Measurements from ENCODE around the gene KMT2E.
"Not testable (repeated sequence)": the region's sequence is repeated elsewhere in the genome, so short reads cannot be mapped to it uniquely, and the experiment has no call there.

The KMT2E gene

GRCh38 chr7:104983076-104983577 lies 30.9 kb upstream of the KMT2E start:
- DNase-seq (ENCODE audit: low spot score): no peak

- DNase-seq (ENCODE audit: low spot score): peak; percentile 87
These were observed 30.1 kb upstream of the KMT2E start for GRCh38 chr7:104983578-104984539.

GRCh38 chr7:104984585-104985258 lies 29.3 kb upstream of the KMT2E start:
- DNase-seq (ENCODE audit: low spot score): no peak

- DNase-seq (ENCODE audit: low spot score): no peak
These were observed 28.8 kb upstream of the KMT2E start for GRCh38 chr7:104985259-104985617.

GRCh38 chr7:104986628-104987259 lies 27.3 kb upstream of the KMT2E start:
- no peak for DNase-seq (ENCODE audit: low spot score)

- DNase-seq (ENCODE audit: low spot score): not testable (repeated sequence)
These were observed 26.6 kb upstream of the KMT2E start for GRCh38 chr7:104987403-104987802.

GRCh38 chr7:104990983-104991382 lies 23.0 kb upstream of the KMT2E start:
- no peak for DNase-seq (ENCODE audit: low spot score)

GRCh38 chr7:104992306-104992705 lies 21.7 kb upstream of the KMT2E start:
- no peak for DNase-seq (ENCODE audit: low spot score)

GRCh38 chr7:104993217-104993862 lies 20.7 kb upstream of the KMT2E start:
- DNase-seq (ENCODE audit: low spot score): no peak

- DNase-seq (ENCODE audit: low spot score): no peak
These were observed 15.8 kb upstream of the KMT2E start for GRCh38 chr7:104998040-104998752.

- DNase-seq (ENCODE audit: low spot score): no peak
These were observed 13.8 kb upstream of the KMT2E start for GRCh38 chr7:105000200-105000599.

GRCh38 chr7:105000927-105001336 lies 13.1 kb upstream of the KMT2E start:
- DNase-seq (ENCODE audit: low spot score): no peak

GRCh38 chr7:105001652-105002184 lies 12.3 kb upstream of the KMT2E start:
- DNase-seq (ENCODE audit: low spot score): no peak

GRCh38 chr7:105003275-105003674 lies 10.7 kb upstream of the KMT2E start:
- peak; percentile 33 for DNase-seq (ENCODE audit: low spot score)

GRCh38 chr7:105003872-105004510 lies 10.0 kb upstream of the KMT2E start:
- no peak for DNase-seq (ENCODE audit: low spot score)

- not testable (repeated sequence) for DNase-seq (ENCODE audit: low spot score)
These were observed 9.0 kb upstream of the KMT2E start for GRCh38 chr7:105005006-105005405.

- not testable (repeated sequence) for DNase-seq (ENCODE audit: low spot score)
These were observed 8.5 kb upstream of the KMT2E start for GRCh38 chr7:105005486-105005885.

- no peak for DNase-seq (ENCODE audit: low spot score)
These were observed 7.5 kb upstream of the KMT2E start for GRCh38 chr7:105006367-105007136.

GRCh38 chr7:105007298-105007697 lies 6.7 kb upstream of the KMT2E start:
- DNase-seq (ENCODE audit: low spot score): no peak

Data from pons (tissue), 1 donor.